IPS-18a (cell line): ENCODE measurements around the gene KRT84.

Experiments
- H3K27ac ChIP-seq: one replicate; pipeline ENCODE4 v1.5.1; 2013; ENCODE audit warnings: low read length
- H3K27me3 ChIP-seq: one replicate; pipeline ENCODE4 v1.6.1; 2013; ENCODE audit warnings: mild to moderate bottlenecking, low read length; ENCODE audit not compliant: control insufficient read depth, insufficient read depth
- H3K36me3 ChIP-seq: one replicate; pipeline ENCODE4 v1.6.1; 2013; ENCODE audit warnings: low read depth, low read length; ENCODE audit not compliant: control insufficient read depth
- H3K4me1 ChIP-seq: one replicate; pipeline ENCODE4 v1.6.1; 2013; ENCODE audit warnings: low read depth, low read length; ENCODE audit not compliant: control insufficient read depth
- H3K4me3 ChIP-seq: one replicate; pipeline ENCODE4 v1.5.1; 2013; ENCODE audit warnings: low read length
- H3K9ac ChIP-seq: one replicate; pipeline ENCODE4 v1.6.1; 2013; ENCODE audit warnings: mild to moderate bottlenecking, low read length, moderate library complexity
- H3K9me3 ChIP-seq: one replicate; pipeline ENCODE4 v1.6.1; 2013; ENCODE audit warnings: low read depth, low read length; ENCODE audit not compliant: control insufficient read depth

KRT84 gene

DNA sequence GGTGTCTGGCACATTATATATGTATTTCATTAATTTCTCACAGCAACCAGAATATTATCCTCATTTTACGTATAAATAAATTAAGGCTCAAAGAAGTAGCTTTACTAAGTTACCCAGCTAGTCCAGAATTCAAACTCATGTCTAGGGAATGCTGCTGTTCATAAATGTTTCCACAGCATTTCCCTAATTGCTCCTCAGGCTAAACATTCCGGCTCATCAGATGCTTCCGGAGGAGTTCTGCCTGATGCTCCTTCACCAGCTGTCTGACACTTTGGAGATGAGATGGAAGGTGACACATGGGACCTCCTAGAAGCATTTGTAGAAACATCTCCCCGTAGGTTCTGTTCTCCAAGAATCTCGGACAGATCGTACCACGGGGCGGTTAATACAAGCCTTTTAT lies 30.3 kb downstream of the KRT84 start:
- no peaks in the 10 kb centered on the region for H3K9me3 ChIP-seq
- H3K4me1 ChIP-seq = no peaks in the 10 kb centered on the region
- no peak overlapping the region for H3K9ac ChIP-seq
- H3K27ac ChIP-seq = no peak overlapping the region
- no peaks in the 10 kb centered on the region for H3K36me3 ChIP-seq
- no peaks in the 10 kb centered on the region for H3K27me3 ChIP-seq
- H3K4me3 ChIP-seq = no peak overlapping the region

DNA sequence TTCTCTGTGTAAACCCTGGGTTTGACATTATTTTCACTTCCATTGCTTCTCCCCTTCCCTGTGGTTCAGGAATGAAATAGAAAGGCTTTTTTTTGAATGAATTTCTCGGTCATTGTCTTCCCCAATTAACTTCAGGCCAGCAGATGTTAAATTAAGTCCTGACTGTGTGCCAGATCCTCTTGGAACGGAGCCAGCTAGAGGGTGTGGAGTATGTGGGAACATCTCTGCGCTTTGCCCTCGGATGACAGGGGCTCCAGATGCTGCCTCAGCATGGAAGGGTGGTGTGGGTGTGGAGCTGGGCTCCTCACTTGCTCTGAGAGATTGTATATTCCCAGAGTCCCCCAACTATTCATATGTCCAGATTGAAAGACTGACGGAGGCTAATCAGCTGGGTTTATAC lies 31.3 kb downstream of the KRT84 start:
- H3K4me1 ChIP-seq = no peaks in the 10 kb centered on the region
- H3K36me3 ChIP-seq = no peaks in the 10 kb centered on the region
- H3K27ac ChIP-seq = no peak overlapping the region
- H3K9ac ChIP-seq = no peak overlapping the region
- H3K27me3 ChIP-seq = no peaks in the 10 kb centered on the region
- H3K4me3 ChIP-seq = no peak overlapping the region
- H3K9me3 ChIP-seq = no peaks in the 10 kb centered on the region

DNA sequence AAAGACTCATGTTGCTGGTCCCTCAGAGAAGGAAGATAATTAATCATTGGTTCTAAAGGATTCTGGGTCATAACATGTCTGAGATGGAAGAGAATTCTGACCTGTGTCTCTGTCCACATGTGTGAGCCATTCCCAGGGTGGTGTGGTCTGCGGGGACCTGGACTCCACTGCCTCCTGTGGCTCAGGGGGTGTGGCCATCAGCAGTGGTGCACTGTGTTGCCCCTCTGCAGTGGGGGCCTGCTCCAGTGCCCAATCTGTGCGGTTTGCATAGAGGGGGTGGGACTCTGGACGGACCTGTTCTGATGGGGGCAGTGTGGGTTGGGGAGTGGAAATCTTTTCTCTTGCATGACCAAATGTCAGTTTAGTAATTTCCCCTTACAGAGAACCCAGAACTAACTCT lies 31.7 kb downstream of the KRT84 start:
- Histone ChIP-seq H3K4me3 (no peak overlapping the region), H3K4me1 (no peaks in the 10 kb centered on the region), H3K27me3 (no peaks in the 10 kb centered on the region), H3K9me3 (no peaks in the 10 kb centered on the region), H3K27ac (no peak overlapping the region), H3K36me3 (no peaks in the 10 kb centered on the region), H3K9ac (no peak overlapping the region)

DNA sequence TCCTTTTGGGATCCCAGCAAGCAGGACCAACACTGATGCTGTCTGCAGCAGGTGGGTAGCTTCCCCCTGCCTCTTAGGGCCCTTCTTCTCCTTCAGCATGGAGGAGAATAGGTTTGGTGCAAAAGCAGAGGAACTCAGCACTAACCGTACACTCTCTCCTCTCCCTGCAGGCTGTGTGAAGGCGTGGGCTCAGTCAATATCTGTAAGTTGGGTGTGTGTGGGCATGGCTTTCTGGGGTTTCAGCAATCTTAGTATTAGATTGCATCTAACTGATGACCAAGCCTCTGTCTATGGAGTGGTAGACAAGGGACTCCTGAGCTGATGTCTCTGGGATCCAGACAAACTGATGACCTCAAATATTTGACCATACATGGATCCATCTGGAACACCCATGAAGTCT lies 32.5 kb downstream of the KRT84 start:
- H3K27ac ChIP-seq = no peak overlapping the region
- no peaks in the 10 kb centered on the region for H3K9me3 ChIP-seq
- no peaks in the 10 kb centered on the region for H3K4me1 ChIP-seq
- no peak overlapping the region for H3K4me3 ChIP-seq
- no peak overlapping the region for H3K9ac ChIP-seq
- H3K36me3 ChIP-seq = no peaks in the 10 kb centered on the region
- H3K27me3 ChIP-seq = no peaks in the 10 kb centered on the region

DNA sequence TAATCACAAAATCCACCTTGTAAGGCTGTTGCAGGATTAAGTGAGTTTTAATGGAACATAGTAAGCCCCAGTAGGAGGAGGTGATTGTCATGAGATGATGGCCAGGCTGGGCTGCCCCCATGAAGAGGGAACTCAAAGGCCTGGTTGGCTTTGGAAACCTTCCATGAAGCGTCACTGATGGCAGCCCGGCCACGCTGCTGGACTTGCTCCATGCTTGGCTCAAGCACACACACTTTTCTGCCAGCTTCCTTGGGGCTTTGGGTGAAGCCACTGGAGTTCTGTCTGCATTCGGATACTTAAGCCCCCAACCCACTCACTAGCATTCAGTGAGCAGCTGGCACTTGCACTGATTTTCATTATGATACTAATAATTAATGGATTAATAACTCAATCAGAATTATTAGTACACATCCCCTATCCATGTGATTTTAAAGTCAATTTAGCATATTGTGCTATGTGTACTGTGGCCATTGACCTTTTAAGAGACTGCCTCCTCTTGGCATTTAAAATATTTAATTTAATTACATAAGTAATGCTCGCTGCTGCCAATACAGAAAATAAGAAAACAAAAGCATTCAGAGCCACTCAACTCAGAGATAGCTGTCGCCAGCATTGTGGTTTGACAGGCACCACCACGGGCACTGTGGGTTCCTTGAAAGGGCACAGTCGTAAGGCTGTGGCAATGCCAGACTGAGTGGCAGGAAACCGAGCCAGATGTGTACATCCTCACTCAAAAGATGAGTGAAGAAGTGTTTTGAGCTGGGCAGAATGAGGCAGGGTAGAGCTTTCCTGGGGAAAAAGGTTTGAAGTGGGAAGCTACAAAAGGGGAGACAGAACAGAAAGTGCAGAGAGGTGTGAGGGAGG lies 34.0 kb downstream of the KRT84 start:
- no peak overlapping the region for H3K4me3 ChIP-seq
- no peaks in the 10 kb centered on the region for H3K9me3 ChIP-seq
- H3K27me3 ChIP-seq = no peaks in the 10 kb centered on the region
- H3K27ac ChIP-seq = no peak overlapping the region
- H3K36me3 ChIP-seq = no peaks in the 10 kb centered on the region
- no peak overlapping the region for H3K9ac ChIP-seq
- no peaks in the 10 kb centered on the region for H3K4me1 ChIP-seq

DNA sequence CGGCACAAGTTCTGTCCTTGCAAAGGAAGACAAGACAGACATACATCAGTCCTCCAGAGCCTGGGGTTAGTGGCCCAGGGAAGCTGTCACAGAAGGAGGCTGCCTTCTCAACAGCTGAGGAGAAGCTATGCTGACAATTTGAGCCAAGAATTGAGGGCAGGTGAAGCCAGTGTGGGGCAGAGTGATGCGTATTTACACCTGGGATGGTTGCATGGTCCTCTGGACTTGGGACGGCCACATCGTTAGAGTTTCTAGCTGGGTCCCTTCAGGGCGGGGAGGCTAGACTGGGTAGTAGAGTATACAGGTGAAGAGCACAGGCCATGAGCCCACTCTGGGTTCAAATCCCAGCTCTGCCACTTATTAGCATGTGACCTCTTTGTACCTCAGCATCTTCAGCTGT lies 34.7 kb downstream of the KRT84 start:
- no peak overlapping the region for H3K27ac ChIP-seq

DNA sequence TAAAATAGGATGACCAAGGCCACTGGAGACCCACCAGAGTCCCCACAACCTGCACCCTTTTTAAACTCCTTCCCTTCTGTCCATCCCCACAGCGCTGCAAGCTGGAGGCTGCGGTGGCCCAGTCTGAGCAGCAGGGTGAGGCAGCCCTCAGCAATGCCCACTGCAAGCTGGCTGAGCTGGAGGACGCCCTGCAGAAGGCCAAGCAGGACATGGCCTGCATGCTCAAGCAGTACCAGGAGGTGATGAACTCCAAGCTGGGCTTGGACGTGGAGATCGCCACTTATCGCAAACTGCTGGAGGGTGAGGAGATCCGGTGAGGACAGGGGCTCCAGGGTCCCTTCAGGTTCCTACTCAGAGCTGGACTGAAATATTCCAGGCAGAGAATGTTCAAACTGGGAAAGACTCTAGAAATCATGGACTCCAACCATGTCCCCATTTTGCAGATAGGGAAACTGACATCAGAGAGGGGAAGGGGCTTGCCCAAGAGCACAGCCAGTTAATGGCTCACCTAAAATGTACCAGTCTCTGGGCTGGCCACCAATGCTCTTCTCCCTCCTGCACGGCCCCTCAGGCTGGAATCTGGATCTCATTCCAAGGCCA lies 35.3 kb downstream of the KRT84 start:
- Histone ChIP-seq H3K27me3 (no peaks in the 10 kb centered on the region), H3K4me3 (no peak overlapping the region), H3K36me3 (no peaks in the 10 kb centered on the region), H3K9ac (no peak overlapping the region), H3K27ac (no peak overlapping the region), H3K4me1 (no peaks in the 10 kb centered on the region), H3K9me3 (no peaks in the 10 kb centered on the region)

More for the DNA sequence above, 34.7 kb downstream of the KRT84 start:
- Histone ChIP-seq H3K36me3 (no peaks in the 10 kb centered on the region), H3K4me3 (no peak overlapping the region), H3K4me1 (no peaks in the 10 kb centered on the region), H3K9ac (no peak overlapping the region), H3K27me3 (no peaks in the 10 kb centered on the region), H3K9me3 (no peaks in the 10 kb centered on the region)

DNA sequence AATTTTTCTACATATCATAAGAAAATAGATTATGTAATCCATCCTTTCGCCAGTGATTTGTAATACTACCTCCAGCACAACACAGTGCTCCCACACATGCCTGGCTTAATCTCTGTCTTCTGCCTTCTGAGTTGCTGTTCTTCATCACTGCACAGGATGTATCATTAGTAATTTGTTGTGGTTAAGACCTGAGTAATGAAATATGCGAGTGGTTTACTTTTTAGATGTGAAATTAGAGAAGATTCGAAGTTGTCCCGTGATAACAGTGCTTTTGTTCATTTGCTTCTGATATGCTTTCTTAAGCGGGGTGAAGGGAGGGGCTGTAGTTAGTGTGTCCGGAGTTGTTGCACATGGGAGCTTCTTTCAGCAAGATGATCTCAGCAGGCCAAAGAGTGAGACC lies 36.3 kb downstream of the KRT84 start:
- no peaks in the 10 kb centered on the region for H3K27me3 ChIP-seq
- H3K9me3 ChIP-seq = no peaks in the 10 kb centered on the region
- no peaks in the 10 kb centered on the region for H3K4me1 ChIP-seq
- H3K36me3 ChIP-seq = no peaks in the 10 kb centered on the region
- H3K9ac ChIP-seq = no peak overlapping the region
- H3K27ac ChIP-seq = no peak overlapping the region
- no peak overlapping the region for H3K4me3 ChIP-seq

DNA sequence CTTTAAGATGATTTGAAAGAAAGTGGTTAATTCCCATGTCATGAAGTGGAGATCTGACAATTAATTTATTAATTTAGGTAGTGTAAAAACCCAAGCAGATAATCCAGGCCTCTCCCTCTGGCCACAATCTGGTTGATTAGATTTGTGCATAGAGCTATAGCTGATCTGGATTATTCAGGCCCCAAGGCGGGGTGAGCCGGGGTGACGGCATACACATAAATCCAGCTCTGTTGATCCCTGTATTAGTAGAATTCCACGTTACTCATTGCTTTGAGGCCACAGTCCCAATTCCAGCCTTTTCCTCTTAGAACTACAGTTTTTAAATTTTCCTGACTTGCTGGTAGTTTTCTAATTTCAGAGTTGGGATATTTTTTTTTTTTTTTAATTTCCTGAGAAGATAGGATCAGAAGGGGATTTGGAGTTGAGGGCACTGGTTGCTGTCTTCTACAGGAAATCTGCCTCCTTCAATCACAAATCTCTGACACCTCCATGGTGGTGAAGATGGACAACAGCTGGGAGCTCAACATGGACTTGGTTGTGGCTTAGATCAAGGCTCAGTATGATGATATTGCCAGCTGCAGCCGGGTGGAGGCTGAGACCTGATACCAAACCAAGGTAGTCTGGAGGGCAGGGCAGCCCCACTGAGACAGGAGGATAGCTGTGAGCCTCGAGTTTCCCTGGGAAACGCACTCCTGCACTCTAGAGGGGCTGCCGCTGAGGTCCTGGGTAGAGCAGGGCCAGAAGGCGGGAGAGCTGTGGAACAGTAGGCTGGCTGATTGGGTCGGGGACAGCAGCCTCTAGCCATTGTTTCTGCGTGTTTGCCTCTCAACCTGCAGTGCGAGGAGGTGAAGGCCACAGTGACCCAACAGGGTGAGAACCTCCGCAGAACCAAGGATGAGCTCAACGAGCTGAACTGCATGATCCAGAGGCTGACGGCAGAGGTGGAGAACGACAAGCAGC lies 37.6 kb downstream of the KRT84 start:
- Histone ChIP-seq H3K4me1 (no peaks in the 10 kb centered on the region), H3K9me3 (no peaks in the 10 kb centered on the region), H3K27ac (no peak overlapping the region), H3K4me3 (no peak overlapping the region), H3K27me3 (no peaks in the 10 kb centered on the region), H3K36me3 (no peaks in the 10 kb centered on the region), H3K9ac (no peak overlapping the region)

DNA sequence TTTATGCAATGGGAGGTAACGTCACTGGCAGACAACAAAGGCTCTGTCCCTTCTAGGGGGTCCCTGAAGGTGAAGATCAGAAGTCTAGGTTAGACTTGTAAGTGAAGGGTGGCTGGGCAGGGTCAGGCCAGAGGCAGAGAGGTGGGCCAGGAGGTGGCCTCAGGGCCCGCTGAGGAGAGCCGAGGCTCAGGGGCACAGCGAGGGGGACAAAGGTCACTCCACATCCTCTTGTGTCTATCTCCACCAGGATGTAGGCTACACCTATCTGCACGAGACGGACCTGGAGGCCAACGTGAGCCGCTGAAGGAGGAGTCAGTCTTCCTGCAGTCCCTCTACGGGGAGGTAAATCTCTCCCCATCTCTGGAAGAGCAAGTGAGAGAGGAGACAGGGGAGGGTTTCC lies 38.4 kb downstream of the KRT84 start:
- Histone ChIP-seq H3K4me3 (no peak overlapping the region), H3K9me3 (no peaks in the 10 kb centered on the region), H3K36me3 (no peaks in the 10 kb centered on the region), H3K4me1 (no peaks in the 10 kb centered on the region), H3K27me3 (no peaks in the 10 kb centered on the region), H3K9ac (no peak overlapping the region), H3K27ac (no peak overlapping the region)

DNA sequence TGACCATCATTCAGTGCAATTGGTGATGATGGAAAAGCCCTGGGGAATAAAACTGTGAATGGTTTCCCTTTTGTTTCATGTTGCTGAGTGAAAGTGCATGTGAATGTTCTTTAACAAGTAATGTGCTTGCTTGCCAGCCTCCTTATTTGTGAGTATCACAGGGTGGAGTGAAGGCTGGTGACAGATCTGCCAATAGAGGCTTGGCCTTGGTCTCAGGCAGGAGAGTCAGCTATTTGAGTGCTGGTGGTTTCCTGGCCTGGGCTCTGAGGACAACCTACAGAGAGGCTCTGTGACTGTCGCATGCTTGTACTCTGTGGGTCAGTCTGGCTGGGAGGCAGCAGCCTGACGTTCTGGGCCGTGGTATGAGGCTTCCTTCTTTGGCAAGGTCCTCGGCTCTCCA lies 38.9 kb downstream of the KRT84 start:
- no peaks in the 10 kb centered on the region for H3K9me3 ChIP-seq
- H3K27ac ChIP-seq = no peak overlapping the region

More for the DNA sequence above, 38.9 kb downstream of the KRT84 start:
- Histone ChIP-seq H3K9ac (no peak overlapping the region), H3K27me3 (no peaks in the 10 kb centered on the region), H3K4me3 (no peak overlapping the region), H3K36me3 (no peaks in the 10 kb centered on the region), H3K4me1 (no peaks in the 10 kb centered on the region)
